WTC11 (cell line): Measurements from ENCODE around the gene IFNA6.

Experiments used
- AR ChIP-seq: fragments of 250-450 bp; sonication (Bioruptor Pico); IDR thresholded peaks from 2 replicates; pipeline ENCODE4 v1.9.0; 2021; ENCODE audit warnings: mild to moderate bottlenecking
- ATF3 ChIP-seq: sonication (generic); formaldehyde crosslinking; conservative IDR thresholded peaks from 2 replicates; pipeline ENCODE4 v1.8.1; 2022; ENCODE audit warnings: mild to moderate bottlenecking, missing genetic modification reagents
- CTCF ChIP-seq: fragments of 200-600 bp; IDR thresholded peaks from 2 replicates; pipeline ENCODE4 v1.8.0; 2022; ENCODE audit warnings: antibody characterized with exemption
- ELF4 ChIP-seq: sonication (generic); formaldehyde crosslinking; IDR thresholded peaks from 2 replicates; pipeline ENCODE4 v1.8.1; 2022; ENCODE audit warnings: low read depth, mild to moderate bottlenecking, moderate library complexity, missing genetic modification reagents
- JUN ChIP-seq: sonication (generic); formaldehyde crosslinking; IDR thresholded peaks from 2 replicates; pipeline ENCODE4 v1.8.0; 2023; ENCODE audit warnings: mild to moderate bottlenecking, missing genetic modification reagents
- KAT7 ChIP-seq: sonication (generic); formaldehyde crosslinking; IDR thresholded peaks from 2 replicates; pipeline ENCODE4 v1.8.1; 2023; ENCODE audit warnings: missing genetic modification reagents, mild to moderate bottlenecking, borderline replicate concordance
- SMAD4 ChIP-seq: sonication (generic); formaldehyde crosslinking; IDR thresholded peaks from 2 replicates; pipeline ENCODE4 v1.8.0; 2022; ENCODE audit warnings: mild to moderate bottlenecking, missing genetic modification reagents
- ZNF121 ChIP-seq: sonication (generic); formaldehyde crosslinking; IDR thresholded peaks from 2 replicates; pipeline ENCODE4 v1.8.0; 2023; ENCODE audit warnings: missing genetic modification reagents

GRCh38 chr9:21316860-21317259 is 33.8 kb downstream of the IFNA6 start:
- TF ChIP-seq ELF4 (no peak), CTCF (no peak), JUN (no peak), ATF3 (CRISPR knock-in tag) (no peak), SMAD4 (CRISPR knock-in tag) (no peak), ZNF121 (CRISPR knock-in tag) (no peak), AR (CRISPR knock-in tag) (no peak), KAT7 (no peak)
